HG02981 (cell line): ENCODE results near the gene PLEKHH1.
"Not testable (repeated sequence)": the region's sequence is repeated elsewhere in the genome, so short reads cannot be mapped to it uniquely, and the experiment has no call there.

Source experiments
- ATAC-seq: cut with Tn5 transposase; IDR thresholded peaks from one replicate; pipeline ENCODE4 v1.9.1; 2021; ENCODE audit warnings: mild to moderate bottlenecking, moderate library complexity; ENCODE audit not compliant: unreplicated experiment

PLEKHH1 gene

GRCh38 chr14:67529947-67530935 is 2.8 kb upstream of the PLEKHH1 start:
- no peak for ATAC-seq

DNA sequence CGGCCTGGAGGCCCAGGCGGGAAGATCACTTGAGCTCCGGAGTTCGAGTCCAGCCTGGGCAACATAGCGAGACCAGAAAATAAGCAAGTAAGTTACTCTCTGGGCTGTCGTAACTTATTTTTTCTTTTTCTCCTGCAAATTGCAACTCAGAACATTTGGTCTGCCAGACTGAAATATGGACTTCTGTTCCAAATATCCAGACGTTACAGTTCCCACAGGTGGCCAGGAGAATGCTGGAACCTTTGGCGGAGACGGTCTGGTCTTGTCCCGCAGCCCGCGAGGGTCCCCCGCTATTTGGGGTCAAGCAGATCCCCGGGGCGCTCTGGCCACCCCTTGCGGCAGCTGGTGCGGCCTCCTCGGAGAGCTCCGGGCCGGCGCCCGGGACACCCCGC is 488 bp upstream of the PLEKHH1 start:
- no peak for ATAC-seq

DNA sequence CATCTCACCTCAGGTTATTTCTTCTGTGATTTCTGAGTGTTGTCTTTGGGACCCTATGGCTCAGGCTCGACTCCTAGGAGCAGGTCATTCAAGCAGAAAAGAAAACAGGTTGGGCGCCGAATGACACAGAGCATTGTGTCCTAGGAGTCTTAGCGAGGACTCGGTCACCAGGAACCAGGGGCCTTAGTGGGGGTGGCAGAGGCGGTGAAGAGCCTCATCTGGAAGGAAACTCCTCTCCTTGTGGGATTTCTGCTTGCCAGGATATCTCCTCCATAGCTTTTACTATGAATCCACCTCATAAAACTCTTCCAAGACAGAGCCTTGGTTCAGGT is 630 bp downstream of the PLEKHH1 start:
- ATAC-seq, result no peak

- no peak for ATAC-seq
These were observed 3.0 kb downstream of the PLEKHH1 start for GRCh38 chr14:67536087-67536486.

DNA sequence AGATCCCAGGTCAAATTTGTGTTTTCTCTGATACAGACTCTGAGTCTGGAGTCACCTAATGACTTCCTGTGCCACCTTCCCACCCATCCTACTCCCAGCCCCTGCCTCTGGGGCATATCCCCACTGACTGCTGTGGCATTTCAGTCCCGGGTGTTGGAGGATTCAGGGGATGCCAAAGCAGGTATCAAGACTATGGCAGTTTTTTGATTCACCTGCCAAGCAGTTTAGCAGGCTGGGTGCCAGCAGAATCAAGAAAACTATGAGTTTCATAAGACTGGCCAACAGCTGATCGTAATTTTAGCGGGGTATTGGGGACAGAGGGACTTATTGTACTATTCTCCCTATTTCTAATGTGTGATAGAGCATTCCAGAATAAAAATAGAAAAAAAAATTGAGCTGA is 4.6 kb downstream of the PLEKHH1 start:
- no peak for ATAC-seq

GRCh38 chr14:67538501-67538900 is 5.4 kb downstream of the PLEKHH1 start:
- ATAC-seq, result no peak

- no peak for ATAC-seq
These were observed 6.0 kb downstream of the PLEKHH1 start for GRCh38 chr14:67539116-67539515.

GRCh38 chr14:67541448-67542387 is 8.6 kb downstream of the PLEKHH1 start:
- ATAC-seq, result no peak

GRCh38 chr14:67542620-67543019 is 9.5 kb downstream of the PLEKHH1 start:
- not testable (repeated sequence) for ATAC-seq

- ATAC-seq, result no peak
These were observed 11.5 kb downstream of the PLEKHH1 start for GRCh38 chr14:67544590-67544989.

GRCh38 chr14:67547224-67547780 is 14.2 kb downstream of the PLEKHH1 start:
- ATAC-seq, result no peak

GRCh38 chr14:67549734-67550133 is 16.6 kb downstream of the PLEKHH1 start:
- no peak for ATAC-seq

GRCh38 chr14:67551123-67551522 is 18.0 kb downstream of the PLEKHH1 start:
- ATAC-seq, result no peak

GRCh38 chr14:67551940-67552339 is 18.9 kb downstream of the PLEKHH1 start:
- no peak for ATAC-seq

DNA sequence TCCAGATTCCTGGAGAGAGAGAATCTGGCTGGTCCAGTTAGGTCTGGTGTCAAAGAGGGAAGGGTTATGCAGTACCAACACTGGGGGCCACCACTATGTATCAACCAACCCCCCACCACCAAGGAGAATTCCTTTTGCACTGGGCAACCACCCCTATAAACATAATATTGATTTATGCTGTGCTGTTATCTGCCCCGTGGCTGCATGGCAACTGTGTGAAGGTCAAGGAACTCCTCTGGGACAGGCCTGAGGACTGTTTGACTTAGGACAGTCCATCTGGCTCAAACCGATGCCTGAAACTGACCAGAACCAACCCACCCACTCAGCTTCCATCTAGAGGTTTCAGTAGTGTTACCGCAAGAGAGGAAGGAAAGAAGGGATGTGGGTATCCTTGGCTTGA is 20.5 kb downstream of the PLEKHH1 start:
- ATAC-seq, result no peak

DNA sequence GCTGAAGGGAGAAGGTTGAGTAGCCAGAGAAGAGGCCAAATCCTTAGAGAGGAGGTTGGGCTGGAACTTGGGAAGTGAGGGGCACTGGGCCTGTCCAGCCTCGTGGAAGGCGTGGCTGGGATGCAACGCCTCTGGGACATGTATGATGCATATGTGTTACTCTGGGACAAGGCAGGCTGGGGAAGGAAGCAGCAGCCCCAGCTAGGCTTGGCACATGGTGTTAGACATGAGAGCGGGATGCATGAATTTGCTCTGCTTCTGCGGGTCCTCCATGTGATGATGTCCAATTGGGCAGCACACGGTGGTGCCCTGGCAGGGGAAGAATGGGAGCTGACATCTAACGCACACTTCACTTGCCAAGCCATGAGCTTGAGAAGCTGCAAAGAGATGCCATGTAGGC is 21.3 kb downstream of the PLEKHH1 start:
- ATAC-seq, result no peak

DNA sequence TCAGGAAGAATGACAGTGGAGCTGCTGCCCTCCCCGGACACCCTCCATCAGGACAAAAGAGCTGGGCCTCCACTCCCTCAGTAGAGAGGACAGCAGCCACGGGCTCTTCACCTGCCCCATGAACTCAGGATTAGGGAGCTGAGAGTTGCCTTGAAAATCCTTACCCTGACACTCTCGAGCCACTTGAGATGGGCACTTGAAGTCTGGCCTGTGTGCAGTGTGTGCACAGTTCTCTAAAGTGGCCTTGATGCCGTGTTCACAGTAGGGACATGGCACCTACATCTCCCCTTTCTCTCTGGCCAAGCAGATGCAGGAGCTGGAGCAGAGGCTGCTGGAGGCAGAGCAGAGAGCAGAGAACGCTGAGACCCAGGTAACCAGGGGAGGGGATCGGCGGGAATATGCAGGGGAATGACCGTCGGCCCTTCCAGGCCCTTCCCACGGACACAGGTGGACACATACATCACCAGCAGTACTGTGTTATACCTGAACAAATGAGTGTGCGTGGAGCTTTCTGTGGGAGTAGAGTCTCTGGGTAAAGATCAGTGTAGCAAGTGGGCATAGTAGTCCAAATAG is 22.5 kb downstream of the PLEKHH1 start:
- no peak for ATAC-seq

DNA sequence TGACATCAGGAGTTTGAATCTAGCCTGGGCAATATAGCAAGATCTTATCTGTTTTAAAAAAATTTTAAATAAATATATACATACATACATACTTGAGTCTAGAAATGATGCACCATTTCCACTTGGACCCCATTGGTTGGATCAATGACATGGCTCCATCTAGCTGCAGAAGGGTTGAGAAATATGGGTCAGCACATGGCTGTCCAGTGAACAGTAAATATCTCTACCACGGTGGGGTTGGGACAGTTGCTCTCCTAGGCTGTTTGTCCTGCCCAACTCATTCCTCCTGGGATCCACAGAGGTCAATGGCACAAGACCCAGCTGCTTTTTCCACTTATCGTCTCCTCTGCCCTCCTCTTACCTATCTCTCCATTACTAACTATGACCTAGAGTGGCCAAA is 23.6 kb downstream of the PLEKHH1 start:
- ATAC-seq, result no peak

DNA sequence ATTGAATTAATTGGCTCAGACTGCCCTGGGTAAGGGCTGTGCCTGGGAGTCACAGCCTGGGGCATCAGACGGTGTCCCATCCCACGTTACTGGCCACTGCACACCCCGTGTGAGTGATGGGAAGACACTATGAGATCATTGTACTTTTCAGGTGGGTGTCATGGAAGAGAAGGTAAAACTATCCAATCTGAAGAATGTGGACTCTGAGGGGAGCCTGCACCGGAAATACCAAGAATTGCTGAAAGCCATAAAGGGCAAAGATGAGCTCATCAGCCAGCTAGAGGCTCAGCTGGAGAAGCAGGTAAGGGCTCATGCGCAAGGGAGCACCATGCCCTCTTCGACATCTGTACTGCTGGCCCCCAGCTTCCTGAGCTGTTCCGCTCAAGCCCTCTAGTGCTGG is 24.0 kb downstream of the PLEKHH1 start:
- no peak for ATAC-seq

- ATAC-seq, result no peak
These were observed 24.6 kb downstream of the PLEKHH1 start for GRCh38 chr14:67557656-67558055.

GRCh38 chr14:67559639-67560038 is 26.5 kb downstream of the PLEKHH1 start:
- no peak for ATAC-seq
